PC-9 (cell line): ENCODE results near the gene TOMM22. TPM values are rescaled to one million over a fixed set of nuclear protein-coding genes. Genes with fewer than 3 reads are reported as not detected.

Experiments
- BruUV-seq: library from RNA; stranded (reverse); fragments of 400-500 nt; replicated peaks from 2 replicates; lab custom pipeline; 2021; lab: Mats Ljungman, UMichigan
- CTCF ChIA-PET: fragments of 300-600 bp; sonication (Branson Sonifier 250); formaldehyde crosslinking; loops from one replicate; lab custom pipeline; 2022; ENCODE audit warnings: antibody characterized with exemption; lab: Charles Lee
- POLR2A ChIA-PET: fragments of 300-600 bp; sonication (Branson Sonifier 250); formaldehyde crosslinking; loops from one replicate; lab custom pipeline; 2022; ENCODE audit warnings: antibody characterized with exemption; ENCODE audit not compliant: unreplicated experiment; lab: Charles Lee
- DNase-seq, 2 experiments: peaks; one replicate each; pipeline versions ENCODE4 v3.0.0 to v3.0.0-alpha.2; 2015 to 2022; ENCODE audit warnings: mixed read lengths in 1 of 2
- H2AFZ ChIP-seq: fragments of 200-600 bp; sonication (generic); 2 replicates; pipeline ENCODE4 v1.8.1; 2017; ENCODE audit warnings: antibody characterized with exemption
- H3F3A ChIP-seq: fragments of 200-600 bp; sonication (generic); 2 replicates; pipeline ENCODE4 v1.8.1; 2017; ENCODE audit warnings: antibody characterized with exemption, mild to moderate bottlenecking, low read depth; ENCODE audit not compliant: insufficient read depth
- H3K27ac ChIP-seq: fragments of 200-600 bp; sonication (generic); 2 replicates; pipeline ENCODE4 v1.6.1; 2016; ENCODE audit warnings: mixed run types
- H3K27me3 ChIP-seq: fragments of 200-600 bp; sonication (generic); 2 replicates; pipeline ENCODE4 v1.6.1; 2016; ENCODE audit warnings: low read depth, mixed run types; ENCODE audit not compliant: insufficient read depth
- H3K36me3 ChIP-seq: fragments of 200-600 bp; sonication (generic); 2 replicates; pipeline ENCODE4 v1.6.1; 2016; ENCODE audit warnings: low read depth, mixed run types
- H3K4me1 ChIP-seq: fragments of 200-600 bp; sonication (generic); replicated peaks from 2 replicates; pipeline ENCODE4 v1.6.1; 2016; ENCODE audit warnings: mixed run types; ENCODE audit not compliant: insufficient read depth
- H3K4me2 ChIP-seq: fragments of 200-600 bp; sonication (generic); 2 replicates; pipeline ENCODE4 v1.6.1; 2017; ENCODE audit warnings: mixed run types
- H3K4me3 ChIP-seq: fragments of 200-600 bp; sonication (generic); 2 replicates; pipeline ENCODE4 v1.6.1; 2016; ENCODE audit warnings: mixed run types
- H3K79me2 ChIP-seq: fragments of 200-600 bp; sonication (generic); 2 replicates; pipeline ENCODE4 v1.6.1; 2017; ENCODE audit warnings: low read depth, mixed run types
- H3K9me2 ChIP-seq: fragments of 200-600 bp; sonication (generic); 2 replicates; pipeline ENCODE4 v1.8.1; 2017; ENCODE audit warnings: mild to moderate bottlenecking; ENCODE audit not compliant: insufficient read depth
- H3K9me3 ChIP-seq: fragments of 200-600 bp; sonication (generic); 2 replicates; pipeline ENCODE4 v1.8.1; 2016; ENCODE audit warnings: low read depth; ENCODE audit not compliant: insufficient read depth
- H4K20me1 ChIP-seq: fragments of 200-600 bp; sonication (generic); 2 replicates; pipeline ENCODE4 v1.8.1; 2017; ENCODE audit not compliant: insufficient read depth
- EZH2 ChIP-seq: fragments of 200-600 bp; sonication (generic); IDR thresholded peaks from 2 replicates; pipeline ENCODE4 v1.8.0; 2017; ENCODE audit warnings: antibody characterized with exemption, low read depth
- intact Hi-C: fragments of 100-400 bp; cut with micrococcal nuclease; formaldehyde crosslinking; loops from one replicate; pipeline ENCODE4 v1.10.0; 2022; ENCODE audit not compliant: unreplicated experiment
- total RNA-seq: library from RNA; stranded (reverse); gene quantifications from 2 replicates; pipeline ENCODE4 v1.2.3, GENCODE V29; 2021
- TF ChIP-seq, protein P1 (sequence below): fragments of 200-600 bp; sonication (generic); conservative IDR thresholded peaks from 2 replicates; pipeline ENCODE4 v1.6.1; 2017; ENCODE audit warnings: mixed run types, antibody characterized with exemption, mild to moderate bottlenecking, moderate library complexity

TOMM22 gene
- total RNA-seq, 1 experiment from 2014 or later: 120 TPM

DNA sequence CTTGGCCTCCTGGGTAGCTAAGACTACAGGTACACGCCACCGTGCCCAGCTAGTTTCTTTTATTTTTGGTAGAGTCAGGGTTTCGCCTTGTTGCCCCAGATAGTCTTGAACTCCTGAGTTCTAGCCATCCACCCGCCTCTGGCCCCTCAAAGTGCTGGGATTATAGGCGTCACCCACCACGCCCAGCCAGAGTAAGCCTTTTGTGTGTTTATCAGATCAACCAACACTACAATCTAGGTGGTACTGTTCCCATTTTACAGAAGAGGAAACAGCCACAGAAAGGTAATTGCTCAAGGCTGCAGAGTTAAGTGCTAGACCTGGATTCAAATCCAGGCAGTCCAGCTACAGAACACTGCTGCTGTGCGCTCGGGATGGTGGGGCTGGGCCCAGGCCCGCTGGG is 3.1 kb downstream of the TOMM22 start:
- H3K9me2 ChIP-seq: no peaks in the 10 kb centered on the region
- intact Hi-C loops: no loop called here
- H4K20me1 ChIP-seq: no peaks in the 10 kb centered on the region; the same call in 1 of the 2 replicates
- no peak overlapping the region for H3K4me2 ChIP-seq
- no peak overlapping the region for H3K27ac ChIP-seq
- no TSS peak for BruUV-seq
- DNase-seq: no peak
- ChIA-PET POLR2A (interaction anchor here (0.6 kb wide), 1 partner anchor 358 kb away, joined by 6 read pairs; no protein-coding TSS in a partner anchor), CTCF (no interaction called here)
- H3K9me3 ChIP-seq: no peaks in the 10 kb centered on the region
- H3K27me3 ChIP-seq: no peaks in the 10 kb centered on the region
- H3K36me3 ChIP-seq: peaks cover 36% of the 10 kb centered on the region
- no peak overlapping the region for H2AFZ ChIP-seq
- peaks cover 33% of the 10 kb centered on the region for H3K79me2 ChIP-seq
- H3K4me1 ChIP-seq: peaks cover 4% of the 10 kb centered on the region; the same call in 1 of the 2 replicates
- no peak overlapping the region for H3K4me3 ChIP-seq
- TF ChIP-seq, protein P1, sequence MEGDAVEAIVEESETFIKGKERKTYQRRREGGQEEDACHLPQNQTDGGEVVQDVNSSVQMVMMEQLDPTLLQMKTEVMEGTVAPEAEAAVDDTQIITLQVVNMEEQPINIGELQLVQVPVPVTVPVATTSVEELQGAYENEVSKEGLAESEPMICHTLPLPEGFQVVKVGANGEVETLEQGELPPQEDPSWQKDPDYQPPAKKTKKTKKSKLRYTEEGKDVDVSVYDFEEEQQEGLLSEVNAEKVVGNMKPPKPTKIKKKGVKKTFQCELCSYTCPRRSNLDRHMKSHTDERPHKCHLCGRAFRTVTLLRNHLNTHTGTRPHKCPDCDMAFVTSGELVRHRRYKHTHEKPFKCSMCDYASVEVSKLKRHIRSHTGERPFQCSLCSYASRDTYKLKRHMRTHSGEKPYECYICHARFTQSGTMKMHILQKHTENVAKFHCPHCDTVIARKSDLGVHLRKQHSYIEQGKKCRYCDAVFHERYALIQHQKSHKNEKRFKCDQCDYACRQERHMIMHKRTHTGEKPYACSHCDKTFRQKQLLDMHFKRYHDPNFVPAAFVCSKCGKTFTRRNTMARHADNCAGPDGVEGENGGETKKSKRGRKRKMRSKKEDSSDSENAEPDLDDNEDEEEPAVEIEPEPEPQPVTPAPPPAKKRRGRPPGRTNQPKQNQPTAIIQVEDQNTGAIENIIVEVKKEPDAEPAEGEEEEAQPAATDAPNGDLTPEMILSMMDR: no peak
- no peak for TF ChIP-seq EZH2
- H3F3A ChIP-seq: peaks cover 67% of the 10 kb centered on the region

DNA sequence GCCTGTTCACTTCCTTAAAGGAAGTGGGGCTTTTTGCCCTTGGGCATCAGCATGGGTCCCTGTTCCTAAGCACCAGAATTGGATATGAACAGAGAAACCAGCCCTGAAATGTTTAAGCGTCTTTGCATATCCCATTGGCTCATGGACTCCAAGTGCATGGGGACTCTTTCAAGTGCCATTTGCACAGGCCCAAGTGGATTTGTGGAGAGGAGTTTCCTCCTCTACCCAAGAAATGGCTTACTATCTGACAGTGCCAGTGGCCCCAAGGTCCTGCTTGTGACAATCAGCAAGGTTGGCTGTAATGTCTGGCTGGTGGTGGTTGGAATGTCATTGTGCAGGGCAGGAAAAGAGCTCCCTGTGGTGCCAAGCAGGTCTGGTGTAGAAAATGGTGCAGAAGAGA is 4.0 kb downstream of the TOMM22 start:
- no peak overlapping the region for H3K4me2 ChIP-seq
- intact Hi-C loops: no loop called here

DNA sequence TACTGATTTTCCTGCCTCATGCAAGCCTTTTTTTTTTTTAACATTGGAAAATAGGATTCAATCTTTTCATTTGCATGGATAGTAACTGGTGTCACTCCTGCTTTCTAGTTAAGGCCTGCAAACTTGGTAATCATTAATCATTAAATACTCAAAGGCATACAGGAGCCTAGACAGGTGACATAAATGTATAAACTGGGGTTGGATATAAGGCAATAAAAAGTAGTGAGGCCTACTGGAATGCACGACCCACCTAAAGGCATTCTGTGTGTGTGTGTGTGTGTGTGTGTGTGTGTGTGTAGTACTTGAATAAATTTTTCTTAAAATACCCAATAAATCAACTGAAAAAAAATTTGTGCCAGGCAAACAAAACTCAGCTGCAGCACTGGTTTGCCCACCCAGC is 7.9 kb downstream of the TOMM22 start:
- no peaks in the 10 kb centered on the region for H3K9me3 ChIP-seq
- H3K4me1 ChIP-seq: peaks cover 9% of the 10 kb centered on the region
- CTCF ChIA-PET: no interaction called here
- POLR2A ChIA-PET: no interaction called here
- no peak overlapping the region for H3K4me2 ChIP-seq
- no peak for TF ChIP-seq EZH2
- TF ChIP-seq, protein P1: no peak
- H3F3A ChIP-seq: peaks cover 63% of the 10 kb centered on the region
- no peaks in the 10 kb centered on the region for H3K9me2 ChIP-seq
- H3K4me3 ChIP-seq: no peak overlapping the region
- no TSS peak for BruUV-seq
- H2AFZ ChIP-seq: no peak overlapping the region
- peaks cover 65% of the 10 kb centered on the region for H3K36me3 ChIP-seq
- DNase-seq: no peak
- H3K27ac ChIP-seq: no peak overlapping the region
- H4K20me1 ChIP-seq: no peaks in the 10 kb centered on the region; the same call in 1 of the 2 replicates
- peaks cover 55% of the 10 kb centered on the region for H3K79me2 ChIP-seq
- H3K27me3 ChIP-seq: no peaks in the 10 kb centered on the region
- intact Hi-C loops: no loop called here

More for the DNA sequence above, 4.0 kb downstream of the TOMM22 start:
- DNase-seq: no peak
- Histone ChIP-seq H3K27me3 (no peaks in the 10 kb centered on the region), H3K9me2 (no peaks in the 10 kb centered on the region), H2AFZ (no peak overlapping the region), H3K79me2 (peaks cover 40% of the 10 kb centered on the region), H3F3A (peaks cover 68% of the 10 kb centered on the region), H3K4me3 (no peak overlapping the region), H3K36me3 (peaks cover 38% of the 10 kb centered on the region), H4K20me1 (no peaks in the 10 kb centered on the region; the same call in 1 of the 2 replicates), H3K27ac (no peak overlapping the region), H3K9me3 (no peaks in the 10 kb centered on the region), H3K4me1 (peaks cover 4% of the 10 kb centered on the region; the same call in 1 of the 2 replicates)
- POLR2A ChIA-PET: no interaction called here
- CTCF ChIA-PET: interaction anchor here (0.7 kb wide), 1 partner anchor 721 kb away, joined by 3 read pairs; no protein-coding TSS in a partner anchor
- TF ChIP-seq, protein P1: no peak
- TF ChIP-seq EZH2: no peak
- no TSS peak for BruUV-seq
